ENCODE results near the gene GEMIN4.

GEMIN4 gene

GRCh38 chr17:740240-741017, 11.6 kb downstream of the GEMIN4 start:
- no peak overlapping the region for H3K4me3 Mint-ChIP-seq
- H3K27ac Mint-ChIP-seq: no peak overlapping the region
- no peaks in the 10 kb centered on the region for H3K4me1 Mint-ChIP-seq
- H3K9me3 Mint-ChIP-seq: no peaks in the 10 kb centered on the region
- peaks cover 67% of the 10 kb centered on the region for H3K36me3 Mint-ChIP-seq (ENCODE audit: low read depth)
- no peak for TF ChIP-seq CTCF (IDR thresholded peaks at IDR 0.05; ENCODE audit: unreplicated experiment in 3 of 3)
- no peaks in the 10 kb centered on the region for H3K27me3 Mint-ChIP-seq (ENCODE audit: low read depth)

GRCh38 chr17:737561-738113, 14.4 kb downstream of the GEMIN4 start:
- peaks cover 11% of the 10 kb centered on the region for H3K4me1 Mint-ChIP-seq

GRCh38 chr17:733743-734142, 18.3 kb downstream of the GEMIN4 start:
- H3K36me3 Mint-ChIP-seq (ENCODE audit: low read depth): peaks cover 23% of the 10 kb centered on the region
- H3K4me3 Mint-ChIP-seq: peak overlapping the region; percentile 90 to 95 (median 94)
- no peaks in the 10 kb centered on the region for H3K27me3 Mint-ChIP-seq (ENCODE audit: low read depth)

More at GRCh38 chr17:737561-738113, 14.4 kb downstream of the GEMIN4 start:
- no peak overlapping the region for H3K4me3 Mint-ChIP-seq
- no peak for TF ChIP-seq CTCF (IDR thresholded peaks at IDR 0.05; ENCODE audit: unreplicated experiment in 3 of 3)
- H3K36me3 Mint-ChIP-seq (ENCODE audit: low read depth): peaks cover 48% of the 10 kb centered on the region
- no peaks in the 10 kb centered on the region for H3K27me3 Mint-ChIP-seq (ENCODE audit: low read depth)
- H3K9me3 Mint-ChIP-seq: no peaks in the 10 kb centered on the region
- no peak overlapping the region for H3K27ac Mint-ChIP-seq

GRCh38 chr17:732902-733720, 19.0 kb downstream of the GEMIN4 start:
- Mint-ChIP-seq H3K27me3 (ENCODE audit: low read depth) (no peaks in the 10 kb centered on the region), H3K36me3 (ENCODE audit: low read depth) (peaks cover 19% of the 10 kb centered on the region), H3K27ac (peak overlapping the region; percentile 16 to 85 (median 61)), H3K4me1 (peaks cover 21% of the 10 kb centered on the region), H3K9me3 (no peaks in the 10 kb centered on the region), H3K4me3 (peak overlapping the region; percentile 90 to 95 (median 94))
- no peak for TF ChIP-seq CTCF (IDR thresholded peaks at IDR 0.05; ENCODE audit: unreplicated experiment in 3 of 3)

More at GRCh38 chr17:733743-734142, 18.3 kb downstream of the GEMIN4 start:
- TF ChIP-seq CTCF (IDR thresholded peaks at IDR 0.05; ENCODE audit: unreplicated experiment in 3 of 3): no peak
- Mint-ChIP-seq H3K4me1 (peaks cover 21% of the 10 kb centered on the region), H3K27ac (peak overlapping the region; percentile 16 to 85 (median 61)), H3K9me3 (no peaks in the 10 kb centered on the region)

GRCh38 chr17:732067-732901, 19.8 kb downstream of the GEMIN4 start, which contains the start of gene TLCD3A:
Gene TLCD3A (plus strand): TSS chr17:732596. CDS start chr17:732648, 52 bp downstream.
- H3K9me3 Mint-ChIP-seq: no peaks in the 10 kb centered on the region
- H3K27me3 Mint-ChIP-seq (ENCODE audit: low read depth): no peaks in the 10 kb centered on the region
- H3K4me3 Mint-ChIP-seq: peak within 1 kb of the TSS; percentile 90 to 95 (median 94)
- peaks cover 10% of the 10 kb centered on the region for H3K36me3 Mint-ChIP-seq (ENCODE audit: low read depth)
- H3K27ac Mint-ChIP-seq: peak within 1 kb of the TSS; percentile 16 to 85 (median 61)
- TF ChIP-seq CTCF (IDR thresholded peaks at IDR 0.05; ENCODE audit: unreplicated experiment in 3 of 3): no peak
- H3K4me1 Mint-ChIP-seq: peaks cover 21% of the 10 kb centered on the region
